SU-DHL-6 (cell line): ENCODE data around the gene EFCAB6.

Experiments
- H2AFZ ChIP-seq: fragments of 200-600 bp; sonication (generic); 2 replicates; pipeline ENCODE4 v1.6.1; 2014; ENCODE audit warnings: low read depth, mild to moderate bottlenecking, moderate library complexity, mixed read lengths, antibody characterized with exemption, low read length; ENCODE audit not compliant: severe bottlenecking
- H3F3A ChIP-seq: fragments of 200-600 bp; shearing (Covaris generic); 2 replicates; pipeline ENCODE4 v1.6.0; 2016; ENCODE audit warnings: antibody characterized with exemption, mild to moderate bottlenecking; ENCODE audit not compliant: insufficient read depth
- H3K27ac ChIP-seq: fragments of 200-600 bp; sonication (generic); 2 replicates; pipeline ENCODE4 v1.5.1; 2016; ENCODE audit warnings: low read depth, mild to moderate bottlenecking, low read length, moderate library complexity, mixed read lengths
- H3K27me3 ChIP-seq: fragments of 200-600 bp; sonication (generic), shearing (Covaris generic); 2 replicates; pipeline ENCODE4 v1.6.0; 2014; ENCODE audit warnings: mild to moderate bottlenecking, low read length
- H3K36me3 ChIP-seq: fragments of 200-600 bp; sonication (generic); 2 replicates; pipeline ENCODE4 v1.6.1; 2014; ENCODE audit warnings: mild to moderate bottlenecking, low read length, mixed read lengths
- H3K4me2 ChIP-seq: fragments of 300-600, 200-600 bp; shearing (Covaris generic), sonication (generic); 2 replicates; pipeline ENCODE4 v1.6.0; 2014; ENCODE audit warnings: low read length, low read depth, mild to moderate bottlenecking; ENCODE audit not compliant: poor library complexity, severe bottlenecking
- H3K4me3 ChIP-seq: fragments of 200-600 bp; sonication (generic); 2 replicates; pipeline ENCODE4 v1.5.1; 2014; ENCODE audit warnings: antibody characterized with exemption, low read length, mild to moderate bottlenecking, mixed read lengths; ENCODE audit not compliant: insufficient read depth, poor library complexity, severe bottlenecking
- H3K79me2 ChIP-seq: fragments of 200-600 bp; sonication (generic); 2 replicates; pipeline ENCODE4 v1.6.1; 2014; ENCODE audit warnings: mild to moderate bottlenecking, low read length, moderate library complexity; ENCODE audit not compliant: insufficient read depth
- H3K9ac ChIP-seq: fragments of 200-600 bp; sonication (generic); 2 replicates; pipeline ENCODE4 v1.7.0; 2014; ENCODE audit warnings: mild to moderate bottlenecking, low read length
- H3K9me2 ChIP-seq: fragments of 200-600 bp; sonication (generic); replicated peaks from 2 replicates; pipeline ENCODE4 v1.6.1; 2014; ENCODE audit warnings: low read length; ENCODE audit not compliant: insufficient read depth
- H3K9me3 ChIP-seq: fragments of 200-600 bp; sonication (generic); 2 replicates; pipeline ENCODE4 v1.6.1; 2014; ENCODE audit warnings: low read length, mixed read lengths; ENCODE audit not compliant: insufficient read depth
- H4K20me1 ChIP-seq: fragments of 200-600 bp; sonication (generic); 2 replicates; pipeline ENCODE4 v1.6.1; 2014; ENCODE audit warnings: low read depth, mild to moderate bottlenecking, antibody characterized with exemption, low read length, moderate library complexity, mixed read lengths
- EZH2phosphoT487 ChIP-seq: fragments of 200-600 bp; sonication (generic), shearing (Covaris generic); conservative IDR thresholded peaks from 2 replicates; pipeline ENCODE4 v1.6.1; 2018; ENCODE audit warnings: mild to moderate bottlenecking, antibody characterized with exemption, low read length, moderate library complexity, mixed read lengths
- TF ChIP-seq, protein P1 (sequence below): fragments of 200-600 bp; sonication (generic); IDR thresholded peaks from one replicate; pipeline ENCODE4 v1.5.1; 2017; ENCODE audit warnings: antibody characterized with exemption, mild to moderate bottlenecking, low read length, moderate library complexity; ENCODE audit not compliant: insufficient read depth, poor library complexity, severe bottlenecking

EFCAB6 gene

DNA sequence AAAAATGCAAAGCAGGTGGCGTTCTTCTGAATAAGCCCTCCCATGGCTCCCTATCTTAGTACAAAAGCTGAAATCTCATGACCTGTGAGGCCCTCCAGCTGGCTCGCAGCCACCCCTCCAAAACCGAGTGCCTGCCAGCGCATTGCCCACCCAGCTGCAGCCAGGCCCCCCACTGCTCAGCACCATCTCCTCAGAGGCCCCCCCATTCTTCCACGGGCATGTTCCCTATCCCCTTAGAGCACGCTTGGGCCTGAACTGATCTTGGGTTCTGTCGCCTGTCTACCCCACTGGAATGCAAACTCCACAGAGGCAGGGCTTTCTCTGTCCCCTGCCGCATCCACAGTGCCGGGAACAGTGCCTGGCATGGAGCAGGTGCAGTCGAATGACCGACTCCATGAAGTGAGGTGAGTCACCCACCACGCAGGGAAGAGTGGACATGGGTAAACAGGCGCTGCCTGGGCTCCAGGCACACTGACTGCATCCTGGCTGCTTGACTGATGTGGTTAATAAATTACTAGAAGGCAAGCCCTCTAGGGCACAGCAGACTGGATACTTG, 11.3 kb upstream of the EFCAB6 start:
- H4K20me1 ChIP-seq, result no peaks in the 10 kb centered on the region
- H3K36me3 ChIP-seq, result no peaks in the 10 kb centered on the region
- no peaks in the 10 kb centered on the region for H3K9me2 ChIP-seq
- no peaks in the 10 kb centered on the region for H3K79me2 ChIP-seq
- H3K9ac ChIP-seq, result no peak overlapping the region
- H3K27ac ChIP-seq, result no peak overlapping the region
- TF ChIP-seq, protein P1, sequence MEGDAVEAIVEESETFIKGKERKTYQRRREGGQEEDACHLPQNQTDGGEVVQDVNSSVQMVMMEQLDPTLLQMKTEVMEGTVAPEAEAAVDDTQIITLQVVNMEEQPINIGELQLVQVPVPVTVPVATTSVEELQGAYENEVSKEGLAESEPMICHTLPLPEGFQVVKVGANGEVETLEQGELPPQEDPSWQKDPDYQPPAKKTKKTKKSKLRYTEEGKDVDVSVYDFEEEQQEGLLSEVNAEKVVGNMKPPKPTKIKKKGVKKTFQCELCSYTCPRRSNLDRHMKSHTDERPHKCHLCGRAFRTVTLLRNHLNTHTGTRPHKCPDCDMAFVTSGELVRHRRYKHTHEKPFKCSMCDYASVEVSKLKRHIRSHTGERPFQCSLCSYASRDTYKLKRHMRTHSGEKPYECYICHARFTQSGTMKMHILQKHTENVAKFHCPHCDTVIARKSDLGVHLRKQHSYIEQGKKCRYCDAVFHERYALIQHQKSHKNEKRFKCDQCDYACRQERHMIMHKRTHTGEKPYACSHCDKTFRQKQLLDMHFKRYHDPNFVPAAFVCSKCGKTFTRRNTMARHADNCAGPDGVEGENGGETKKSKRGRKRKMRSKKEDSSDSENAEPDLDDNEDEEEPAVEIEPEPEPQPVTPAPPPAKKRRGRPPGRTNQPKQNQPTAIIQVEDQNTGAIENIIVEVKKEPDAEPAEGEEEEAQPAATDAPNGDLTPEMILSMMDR, result no peak
- TF ChIP-seq EZH2phosphoT487, result no peak
- H3F3A ChIP-seq, result no peaks in the 10 kb centered on the region
- H3K27me3 ChIP-seq, result no peaks in the 10 kb centered on the region
- H3K4me2 ChIP-seq, result no peak overlapping the region
- H3K4me3 ChIP-seq, result no peak overlapping the region
- H3K9me3 ChIP-seq, result no peaks in the 10 kb centered on the region
- H2AFZ ChIP-seq, result no peak overlapping the region

- Histone ChIP-seq H3K4me3 (no peak overlapping the region), H3K27me3 (no peaks in the 10 kb centered on the region), H3K9me3 (no peaks in the 10 kb centered on the region), H4K20me1 (no peaks in the 10 kb centered on the region), H3K9ac (no peak overlapping the region), H3K36me3 (no peaks in the 10 kb centered on the region), H3F3A (no peaks in the 10 kb centered on the region), H3K9me2 (no peaks in the 10 kb centered on the region), H3K27ac (no peak overlapping the region), H3K79me2 (no peaks in the 10 kb centered on the region), H2AFZ (no peak overlapping the region), H3K4me2 (no peak overlapping the region)
- TF ChIP-seq, protein P1, result no peak
- TF ChIP-seq EZH2phosphoT487, result no peak
Measured at GRCh38 chr22:43821606-43822425, 9.7 kb upstream of the EFCAB6 start.

DNA sequence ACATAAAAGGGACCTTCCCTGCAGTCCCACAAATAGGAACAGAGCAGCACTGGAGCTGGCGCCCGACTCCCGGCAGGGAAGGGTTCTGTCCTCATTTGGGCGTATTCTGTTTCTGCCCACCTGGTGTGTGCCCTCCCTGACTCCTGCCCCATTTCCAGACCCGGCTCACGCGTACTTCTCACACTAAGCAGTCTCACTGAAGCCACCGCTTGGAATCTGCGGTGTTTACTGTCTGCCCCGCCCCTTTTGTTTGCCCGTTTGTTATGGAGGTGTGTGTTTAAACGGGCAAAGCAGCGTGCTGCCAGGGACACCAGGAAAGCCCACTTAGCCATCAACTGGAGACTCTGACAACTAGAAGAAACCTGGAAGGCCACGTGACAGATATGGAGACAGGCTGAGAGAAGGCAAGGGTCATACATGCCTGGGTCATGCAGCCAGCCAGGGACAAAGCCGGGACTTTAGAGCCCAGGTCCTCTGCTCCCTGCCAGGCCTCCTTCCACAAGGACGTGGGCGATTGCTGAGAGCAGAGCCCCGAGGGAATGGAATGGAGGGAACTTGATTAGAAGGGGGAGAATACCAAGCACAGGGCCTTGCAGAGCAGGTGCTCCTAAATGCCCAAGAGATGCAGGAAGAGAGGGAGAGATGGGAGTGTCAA, 8.7 kb upstream of the EFCAB6 start:
- no peak overlapping the region for H2AFZ ChIP-seq
- H3K36me3 ChIP-seq, result no peaks in the 10 kb centered on the region
- no peaks in the 10 kb centered on the region for H3F3A ChIP-seq
- TF ChIP-seq, protein P1, result no peak
- TF ChIP-seq EZH2phosphoT487, result no peak
- no peaks in the 10 kb centered on the region for H4K20me1 ChIP-seq
- H3K4me3 ChIP-seq, result no peak overlapping the region
- H3K9me2 ChIP-seq, result no peaks in the 10 kb centered on the region
- no peaks in the 10 kb centered on the region for H3K9me3 ChIP-seq
- no peaks in the 10 kb centered on the region for H3K27me3 ChIP-seq
- no peak overlapping the region for H3K9ac ChIP-seq
- no peak overlapping the region for H3K27ac ChIP-seq
- no peak overlapping the region for H3K4me2 ChIP-seq
- H3K79me2 ChIP-seq, result no peaks in the 10 kb centered on the region
